OCI-LY7 (cell line): ENCODE data around the gene TNFRSF12A.

ENCODE experiments used
- EZH2phosphoT487 ChIP-seq: fragments of 200-600 bp; sonication (generic); IDR thresholded peaks from 2 replicates; pipeline ENCODE4 v1.6.1; 2018; ENCODE audit warnings: low read depth, borderline replicate concordance, mild to moderate bottlenecking, mixed run types, antibody characterized with exemption, low read length, moderate library complexity, mixed read lengths
- TF ChIP-seq, protein P1 (sequence below): fragments of 200-600 bp; sonication (generic); conservative IDR thresholded peaks from 2 replicates; pipeline ENCODE4 v1.5.1; 2014; ENCODE audit warnings: mild to moderate bottlenecking, antibody characterized with exemption, low read length, moderate library complexity, mixed read lengths

DNA sequence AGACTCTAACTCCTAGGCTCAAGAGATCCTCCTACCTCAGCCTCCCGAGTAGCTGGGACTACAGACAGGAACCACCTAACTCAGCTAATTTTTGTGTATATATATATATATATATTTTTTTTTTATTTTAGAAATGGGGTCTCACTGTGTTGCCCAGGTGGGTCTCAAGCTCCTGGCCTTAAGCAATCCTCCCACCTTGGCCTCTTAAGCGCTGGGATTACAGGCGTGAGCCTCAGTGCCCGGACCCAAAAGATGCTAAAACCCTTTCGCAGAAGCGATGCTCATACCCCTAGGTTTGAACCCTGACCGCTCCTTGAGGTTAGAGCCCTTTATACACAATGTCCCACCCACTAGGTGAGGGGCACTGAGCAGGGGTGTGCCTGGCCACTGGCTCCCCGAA is 9.7 kb upstream of the TNFRSF12A start:
- TF ChIP-seq, protein P1, sequence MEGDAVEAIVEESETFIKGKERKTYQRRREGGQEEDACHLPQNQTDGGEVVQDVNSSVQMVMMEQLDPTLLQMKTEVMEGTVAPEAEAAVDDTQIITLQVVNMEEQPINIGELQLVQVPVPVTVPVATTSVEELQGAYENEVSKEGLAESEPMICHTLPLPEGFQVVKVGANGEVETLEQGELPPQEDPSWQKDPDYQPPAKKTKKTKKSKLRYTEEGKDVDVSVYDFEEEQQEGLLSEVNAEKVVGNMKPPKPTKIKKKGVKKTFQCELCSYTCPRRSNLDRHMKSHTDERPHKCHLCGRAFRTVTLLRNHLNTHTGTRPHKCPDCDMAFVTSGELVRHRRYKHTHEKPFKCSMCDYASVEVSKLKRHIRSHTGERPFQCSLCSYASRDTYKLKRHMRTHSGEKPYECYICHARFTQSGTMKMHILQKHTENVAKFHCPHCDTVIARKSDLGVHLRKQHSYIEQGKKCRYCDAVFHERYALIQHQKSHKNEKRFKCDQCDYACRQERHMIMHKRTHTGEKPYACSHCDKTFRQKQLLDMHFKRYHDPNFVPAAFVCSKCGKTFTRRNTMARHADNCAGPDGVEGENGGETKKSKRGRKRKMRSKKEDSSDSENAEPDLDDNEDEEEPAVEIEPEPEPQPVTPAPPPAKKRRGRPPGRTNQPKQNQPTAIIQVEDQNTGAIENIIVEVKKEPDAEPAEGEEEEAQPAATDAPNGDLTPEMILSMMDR, result no peak
- no peak for TF ChIP-seq EZH2phosphoT487
